Measurements from ENCODE around the gene FAM114A1.

FAM114A1 gene

DNA sequence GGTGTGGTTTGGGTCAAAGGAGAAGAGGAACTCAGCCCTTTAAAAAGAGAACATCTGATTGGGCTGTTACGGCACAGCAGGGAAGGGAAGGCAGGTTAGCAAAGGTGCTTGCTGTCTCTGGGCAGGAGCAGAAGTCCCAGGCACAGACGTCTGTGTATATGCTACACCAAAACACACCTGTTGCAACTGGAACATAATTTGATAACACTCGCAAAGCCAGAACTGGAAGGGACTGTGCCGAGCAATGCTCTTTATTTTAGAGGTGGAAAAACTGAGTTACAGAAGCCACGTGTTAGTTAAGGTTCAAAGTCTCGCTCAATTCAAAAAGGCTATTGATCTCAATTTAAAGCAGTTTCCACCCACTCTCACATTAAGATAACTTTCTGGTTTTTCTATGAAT lies 2.2 kb upstream of the FAM114A1 start:
- no peak for TF ChIP-seq EZH2phosphoT487 (IDR thresholded peaks at IDR 0.05; ENCODE audit: borderline replicate concordance)
- TF ChIP-seq, protein P1, sequence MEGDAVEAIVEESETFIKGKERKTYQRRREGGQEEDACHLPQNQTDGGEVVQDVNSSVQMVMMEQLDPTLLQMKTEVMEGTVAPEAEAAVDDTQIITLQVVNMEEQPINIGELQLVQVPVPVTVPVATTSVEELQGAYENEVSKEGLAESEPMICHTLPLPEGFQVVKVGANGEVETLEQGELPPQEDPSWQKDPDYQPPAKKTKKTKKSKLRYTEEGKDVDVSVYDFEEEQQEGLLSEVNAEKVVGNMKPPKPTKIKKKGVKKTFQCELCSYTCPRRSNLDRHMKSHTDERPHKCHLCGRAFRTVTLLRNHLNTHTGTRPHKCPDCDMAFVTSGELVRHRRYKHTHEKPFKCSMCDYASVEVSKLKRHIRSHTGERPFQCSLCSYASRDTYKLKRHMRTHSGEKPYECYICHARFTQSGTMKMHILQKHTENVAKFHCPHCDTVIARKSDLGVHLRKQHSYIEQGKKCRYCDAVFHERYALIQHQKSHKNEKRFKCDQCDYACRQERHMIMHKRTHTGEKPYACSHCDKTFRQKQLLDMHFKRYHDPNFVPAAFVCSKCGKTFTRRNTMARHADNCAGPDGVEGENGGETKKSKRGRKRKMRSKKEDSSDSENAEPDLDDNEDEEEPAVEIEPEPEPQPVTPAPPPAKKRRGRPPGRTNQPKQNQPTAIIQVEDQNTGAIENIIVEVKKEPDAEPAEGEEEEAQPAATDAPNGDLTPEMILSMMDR (conservative IDR thresholded peaks at IDR 0.05; ENCODE audit: low read length), result no peak
- H3K79me2 ChIP-seq (ENCODE audit: insufficient read depth, low read length), result no peaks in the 10 kb centered on the region
- no peak overlapping the region for H3K4me2 ChIP-seq (ENCODE audit: low read depth, low read length, poor library complexity, severe bottlenecking)
- H3K36me3 ChIP-seq (ENCODE audit: insufficient read depth, low read length), result no peaks in the 10 kb centered on the region
- H3K4me1 ChIP-seq (ENCODE audit: insufficient read depth, low read length, poor library complexity, severe bottlenecking), result no peaks in the 10 kb centered on the region
- no peak overlapping the region for H2AFZ ChIP-seq (ENCODE audit: low read length)
- no peaks in the 10 kb centered on the region for H3K9me3 ChIP-seq (ENCODE audit: insufficient read depth, low read depth, low read length)
- H3K27me3 ChIP-seq (ENCODE audit: insufficient read depth, low read length, poor library complexity, severe bottlenecking), result no peaks in the 10 kb centered on the region
- no peaks in the 10 kb centered on the region for H3F3A ChIP-seq (ENCODE audit: low read depth)
- H4K20me1 ChIP-seq (ENCODE audit: insufficient read depth, low read length, poor library complexity, severe bottlenecking), result no peaks in the 10 kb centered on the region
- no peak overlapping the region for H3K9ac ChIP-seq (ENCODE audit: low read depth, low read length, poor library complexity, severe bottlenecking)
- no peaks in the 10 kb centered on the region for H3K9me2 ChIP-seq (replicated peaks; ENCODE audit: low read depth, low read length)
- no peak overlapping the region for H3K4me3 ChIP-seq (ENCODE audit: low read length, poor library complexity, severe bottlenecking)

- no peak overlapping the region for H3K4me3 ChIP-seq (ENCODE audit: low read length, poor library complexity, severe bottlenecking)
- H3K9me2 ChIP-seq (replicated peaks; ENCODE audit: low read depth, low read length), result no peaks in the 10 kb centered on the region
- TF ChIP-seq EZH2phosphoT487 (IDR thresholded peaks at IDR 0.05; ENCODE audit: borderline replicate concordance), result no peak
- TF ChIP-seq, protein P1 (conservative IDR thresholded peaks at IDR 0.05; ENCODE audit: low read length), result no peak
- H3K4me2 ChIP-seq (ENCODE audit: low read depth, low read length, poor library complexity, severe bottlenecking), result no peak overlapping the region
- H3K9ac ChIP-seq (ENCODE audit: low read depth, low read length, poor library complexity, severe bottlenecking), result no peak overlapping the region
- H3K36me3 ChIP-seq (ENCODE audit: insufficient read depth, low read length), result no peaks in the 10 kb centered on the region
- no peaks in the 10 kb centered on the region for H3K27me3 ChIP-seq (ENCODE audit: insufficient read depth, low read length, poor library complexity, severe bottlenecking)
- H3F3A ChIP-seq (ENCODE audit: low read depth), result no peaks in the 10 kb centered on the region
- H3K9me3 ChIP-seq (ENCODE audit: insufficient read depth, low read depth, low read length), result no peaks in the 10 kb centered on the region
- H2AFZ ChIP-seq (ENCODE audit: low read length), result no peak overlapping the region
- H3K79me2 ChIP-seq (ENCODE audit: insufficient read depth, low read length), result no peaks in the 10 kb centered on the region
- no peaks in the 10 kb centered on the region for H4K20me1 ChIP-seq (ENCODE audit: insufficient read depth, low read length, poor library complexity, severe bottlenecking)
- no peaks in the 10 kb centered on the region for H3K4me1 ChIP-seq (ENCODE audit: insufficient read depth, low read length, poor library complexity, severe bottlenecking)
Measured at GRCh38 chr4:38866973-38867477, 581 bp upstream of the FAM114A1 start.

DNA sequence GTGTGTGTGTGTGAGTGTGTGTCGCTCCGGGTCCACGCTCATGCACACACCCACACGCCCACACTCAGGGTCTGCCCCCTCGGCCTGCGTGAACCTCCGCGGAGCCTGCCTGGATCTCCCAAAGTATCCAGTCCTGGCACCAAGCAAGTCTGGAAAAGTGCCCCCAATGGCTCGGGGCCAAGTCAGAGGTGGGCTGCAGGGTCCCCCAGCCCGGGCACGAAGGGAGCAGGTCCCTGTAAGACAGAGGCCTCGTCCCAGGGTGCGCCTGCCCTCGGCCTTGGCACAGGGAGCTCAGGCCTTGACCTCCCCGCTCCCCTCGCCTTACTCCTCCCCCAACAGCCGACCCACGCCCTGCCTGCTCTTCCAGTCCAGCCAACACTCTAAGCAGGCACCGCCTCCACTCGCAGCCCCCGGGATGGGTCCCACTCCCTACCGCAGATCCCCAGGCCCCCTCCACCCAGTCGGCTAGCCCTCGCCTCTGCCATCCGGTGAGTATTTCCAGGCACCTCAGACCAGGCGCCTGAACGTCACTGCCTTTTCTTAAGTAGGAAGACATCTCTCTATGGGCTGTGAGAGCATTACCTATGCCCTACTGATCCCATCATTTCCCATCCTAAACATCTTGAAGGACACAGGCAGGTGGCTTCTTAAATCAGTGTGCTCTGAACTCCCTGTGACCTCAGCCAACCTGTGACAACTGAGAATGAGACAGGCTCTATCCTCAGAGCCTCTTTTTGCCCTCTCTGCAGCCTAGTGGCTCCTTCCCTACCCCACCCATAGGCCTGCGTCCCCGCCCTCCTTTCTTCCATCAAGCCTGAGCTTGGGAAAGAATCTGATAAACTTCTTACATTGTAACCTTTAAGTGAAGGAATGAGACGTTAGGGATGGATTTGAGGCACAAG lies 704 bp downstream of the FAM114A1 start:
- Histone ChIP-seq H2AFZ (ENCODE audit: low read length) (0 out of 2 replicates have a peak overlapping the region, but pooled peaks have one; percentile 23), H4K20me1 (ENCODE audit: insufficient read depth, low read length, poor library complexity, severe bottlenecking) (no peaks in the 10 kb centered on the region), H3K9me2 (replicated peaks; ENCODE audit: low read depth, low read length) (no peaks in the 10 kb centered on the region), H3K79me2 (ENCODE audit: insufficient read depth, low read length) (no peaks in the 10 kb centered on the region), H3K4me1 (ENCODE audit: insufficient read depth, low read length, poor library complexity, severe bottlenecking) (no peaks in the 10 kb centered on the region), H3F3A (ENCODE audit: low read depth) (no peaks in the 10 kb centered on the region), H3K4me2 (ENCODE audit: low read depth, low read length, poor library complexity, severe bottlenecking) (no peak overlapping the region), H3K27me3 (ENCODE audit: insufficient read depth, low read length, poor library complexity, severe bottlenecking) (no peaks in the 10 kb centered on the region), H3K9me3 (ENCODE audit: insufficient read depth, low read depth, low read length) (no peaks in the 10 kb centered on the region), H3K36me3 (ENCODE audit: insufficient read depth, low read length) (no peaks in the 10 kb centered on the region), H3K4me3 (ENCODE audit: low read length, poor library complexity, severe bottlenecking) (no peak overlapping the region), H3K9ac (ENCODE audit: low read depth, low read length, poor library complexity, severe bottlenecking) (no peak overlapping the region)
- TF ChIP-seq, protein P1 (conservative IDR thresholded peaks at IDR 0.05; ENCODE audit: low read length), result no peak
